Activated T-helper 9 cell treated with anti-CD3 and anti-CD28 coated beads, Interleukin-2, amount 50 U/mL, for 16 hours (primary cell): ENCODE results near the gene ZNF354B.
A peak's percentile ranks its signal among the peaks of the same experiment; 100 is the strongest.
"Not testable (repeated sequence)": the region's sequence is repeated elsewhere in the genome, so short reads cannot be mapped to it uniquely, and the experiment has no call there.

Experiments
- DNase-seq: peaks from one replicate; pipeline ENCODE4 v3.0.0-alpha.2; 2020; ENCODE audit warnings: low read depth

ZNF354B gene

DNA sequence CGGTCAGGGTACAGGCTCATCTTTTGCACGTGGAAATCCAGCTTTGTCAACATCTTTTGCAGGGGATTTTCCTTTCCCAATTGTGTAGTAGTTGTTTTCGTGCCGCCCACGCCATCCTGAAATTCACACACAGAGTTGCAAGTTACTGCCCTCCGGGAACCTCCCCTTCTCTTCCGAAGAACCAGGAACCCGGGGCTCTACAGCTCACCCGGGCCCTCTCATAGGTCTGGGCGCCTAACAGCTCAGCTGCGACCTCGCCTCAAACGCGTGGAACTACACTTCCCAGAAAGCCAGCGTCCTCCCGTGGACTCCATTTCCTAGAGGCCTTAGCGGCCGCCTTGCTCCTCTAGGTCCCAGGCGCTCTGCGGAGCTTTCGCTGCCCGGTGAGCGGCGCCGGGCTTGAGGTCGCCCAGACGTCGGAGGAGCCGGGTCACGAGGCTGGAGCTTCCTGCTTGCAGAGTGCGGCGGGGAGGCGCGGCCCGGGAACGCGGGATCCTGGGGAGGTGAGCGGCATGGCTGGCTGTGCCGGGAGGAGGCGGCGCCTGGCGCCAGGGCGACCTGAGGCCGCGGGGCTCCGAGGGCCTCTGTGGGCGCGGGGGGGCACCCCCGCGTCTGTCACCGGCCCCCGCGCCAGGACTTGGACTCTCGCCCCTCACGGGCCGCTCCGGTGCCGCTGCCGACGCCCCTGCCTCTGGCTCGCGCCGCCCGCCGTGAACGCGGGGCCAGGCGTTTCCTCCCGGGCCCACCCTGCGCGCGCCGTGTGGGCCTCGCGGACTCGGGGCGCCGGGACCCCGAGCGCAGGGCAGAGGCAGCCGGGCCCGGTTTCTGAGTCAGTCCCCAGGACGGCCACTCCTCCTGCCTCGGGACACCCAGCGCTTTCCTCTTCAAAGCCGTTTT lies at the start of gene ZNF354B:
ZNF354B (plus strand) TSS at position 329 of the 897 bp plus-strand sequence. CDS start 1,095 bp downstream, outside the sequence.
- peak; percentile 70 for DNase-seq

DNA sequence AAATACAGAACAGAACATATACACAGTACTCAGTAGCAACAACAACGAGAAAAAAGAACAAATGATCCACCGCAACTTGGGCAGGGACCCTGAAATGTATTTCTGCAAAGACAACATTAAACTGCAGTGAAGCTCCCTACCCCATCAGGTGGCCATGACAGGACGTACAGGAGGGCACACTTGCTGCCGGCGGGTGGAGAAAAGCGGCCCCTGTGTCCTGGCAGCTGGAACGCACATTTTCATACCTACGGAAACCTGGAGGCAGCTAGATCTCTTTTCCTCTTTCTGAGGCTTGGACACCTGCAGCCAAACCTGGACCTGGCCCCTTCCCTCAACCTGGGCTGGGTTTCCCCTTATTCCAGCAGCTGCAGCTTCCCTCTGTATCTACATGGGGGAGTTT lies 42.2 kb upstream of the ZNF354B start:
- no peak for DNase-seq

DNA sequence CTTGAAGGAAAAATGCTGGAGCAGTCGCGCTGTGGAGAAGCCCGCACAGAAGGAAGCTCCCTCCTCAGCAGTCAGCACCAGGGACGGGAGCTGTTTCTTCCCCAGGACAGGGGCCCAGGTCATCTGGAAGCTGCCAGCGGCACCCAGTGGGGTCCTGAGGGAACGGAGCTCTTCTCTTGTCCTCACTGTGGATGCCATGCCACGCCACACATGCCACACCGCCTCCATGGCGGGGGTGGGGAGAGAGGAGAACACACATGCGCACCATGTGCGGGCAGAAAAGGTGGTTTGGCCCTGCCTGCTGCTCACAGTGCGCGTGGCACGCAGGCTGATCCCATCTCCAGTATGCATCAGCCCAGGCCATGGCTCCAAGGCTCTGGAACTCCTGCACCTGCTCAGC lies 41.7 kb upstream of the ZNF354B start:
- no peak for DNase-seq

DNA sequence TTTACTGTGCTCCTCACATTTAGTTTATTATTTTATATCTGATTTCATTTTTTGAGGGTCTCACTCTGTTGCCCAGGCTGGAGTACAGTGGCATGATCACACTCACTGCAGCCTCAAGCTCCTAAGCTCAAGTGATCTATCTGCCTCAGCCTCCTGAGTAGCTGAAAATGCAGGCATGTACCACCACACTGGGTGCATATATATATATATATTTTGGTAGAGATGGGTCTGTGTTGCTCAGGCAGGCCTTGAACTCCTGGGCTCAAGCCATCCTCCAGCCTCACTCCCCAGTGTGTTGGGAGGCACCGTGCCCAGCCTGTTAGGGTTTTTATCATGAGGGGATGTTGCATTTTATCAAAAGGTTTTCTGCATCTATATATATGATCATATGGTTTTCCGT lies 39.8 kb upstream of the ZNF354B start:
- no peak for DNase-seq

DNA sequence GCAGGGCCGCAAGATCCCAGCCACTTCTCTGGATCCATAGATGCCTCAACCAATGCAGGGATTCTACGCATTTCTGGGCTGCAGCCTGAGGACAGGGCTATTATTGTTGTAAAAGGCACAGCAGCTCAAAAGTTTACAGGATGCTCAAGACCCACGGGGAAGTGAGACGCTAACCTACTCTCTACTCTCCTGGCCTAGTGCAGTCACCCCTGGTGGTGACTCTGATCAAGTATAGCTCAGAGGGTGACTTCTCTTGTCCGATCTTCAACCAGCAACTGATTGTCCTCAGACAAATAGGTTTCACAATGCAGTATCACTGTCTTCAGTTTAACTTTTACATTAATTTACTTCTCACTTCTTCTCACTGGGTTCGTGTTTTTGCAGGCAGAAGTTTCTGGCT lies 34.3 kb upstream of the ZNF354B start:
- DNase-seq = no peak

DNA sequence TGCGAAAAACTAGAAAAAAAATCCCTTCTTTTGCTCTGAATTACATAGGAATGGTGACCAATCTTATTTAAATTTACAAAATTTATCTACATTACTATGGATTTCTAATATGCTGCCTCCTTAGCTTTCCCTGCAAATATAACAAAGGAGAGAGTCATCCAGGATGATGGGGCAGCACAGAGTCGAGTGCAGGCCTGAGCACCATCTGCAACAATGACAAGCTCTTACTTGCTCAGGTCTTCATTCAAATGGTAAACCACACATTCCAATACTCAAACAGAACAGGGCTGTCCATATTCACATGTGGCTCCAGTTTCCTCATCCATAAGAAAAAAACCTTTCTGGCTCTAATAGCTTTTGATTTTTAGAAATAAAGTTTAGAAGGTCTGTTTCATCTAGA lies 33.5 kb upstream of the ZNF354B start:
- no peak for DNase-seq

DNA sequence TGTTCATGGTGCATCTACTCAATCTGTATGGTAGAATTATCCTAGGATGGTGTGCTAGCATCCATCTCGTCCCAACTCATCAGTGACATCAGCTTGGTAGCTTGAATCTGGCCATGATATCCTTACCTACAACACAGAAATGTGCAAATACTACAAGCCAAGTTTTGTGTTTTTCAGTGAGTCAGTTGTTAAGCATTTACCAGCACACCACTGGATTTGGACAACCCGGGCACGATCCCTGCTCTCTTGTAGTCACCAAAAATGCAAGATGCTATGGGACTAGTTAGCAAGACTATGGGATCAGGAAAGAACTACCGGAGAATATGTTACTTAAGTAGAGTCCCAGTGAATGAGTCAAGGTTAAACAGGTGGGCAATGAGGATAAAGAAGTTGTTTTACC lies 32.1 kb upstream of the ZNF354B start:
- DNase-seq = no peak

DNA sequence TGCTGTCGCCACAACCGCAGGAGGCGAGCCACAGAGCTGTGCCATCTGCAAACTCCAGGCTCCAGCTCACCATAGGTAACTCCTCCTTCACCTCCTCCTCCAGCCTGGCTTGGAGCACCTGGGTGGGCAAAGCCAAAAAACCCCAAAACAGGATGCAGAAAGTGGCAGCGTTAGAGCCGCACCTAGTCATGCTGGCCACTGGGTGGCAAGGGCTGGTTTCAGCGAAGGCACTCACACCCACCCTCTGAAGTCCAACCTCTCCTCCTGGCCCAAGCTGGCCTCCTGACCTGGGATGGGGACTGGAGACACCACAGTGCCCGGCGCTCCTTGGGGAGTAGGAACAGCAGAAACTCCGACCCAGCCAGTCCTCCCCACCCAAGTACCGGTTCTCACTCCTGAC lies 28.7 kb upstream of the ZNF354B start:
- no peak for DNase-seq

DNA sequence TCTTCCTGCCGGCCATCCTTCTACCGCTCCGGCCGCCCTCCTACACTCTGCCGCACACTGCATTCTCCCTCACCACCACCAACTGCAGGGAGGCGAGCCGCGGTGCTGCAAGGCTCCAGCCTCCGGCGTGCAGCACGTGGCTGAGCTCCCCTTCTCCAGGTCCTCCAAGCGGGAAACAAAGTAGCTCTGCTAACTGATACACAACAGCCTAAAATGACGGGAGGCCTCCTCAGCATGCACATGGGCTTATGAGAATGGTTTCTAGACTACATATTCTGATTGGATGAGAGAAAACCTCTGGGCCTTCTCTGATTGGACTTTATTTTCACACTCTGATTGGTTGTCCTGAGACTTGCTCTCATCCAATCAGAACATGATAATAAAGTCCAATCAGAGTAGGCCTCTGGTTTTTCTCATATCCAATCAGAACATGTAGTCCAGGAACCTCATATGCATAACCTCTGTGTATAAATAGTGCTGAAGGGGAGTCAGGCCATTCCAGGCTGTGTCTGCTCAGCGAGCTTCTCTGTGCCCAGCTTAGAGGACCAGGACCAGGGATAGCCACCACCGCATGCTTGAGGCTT lies 27.0 kb upstream of the ZNF354B start:
- no peak for DNase-seq

DNA sequence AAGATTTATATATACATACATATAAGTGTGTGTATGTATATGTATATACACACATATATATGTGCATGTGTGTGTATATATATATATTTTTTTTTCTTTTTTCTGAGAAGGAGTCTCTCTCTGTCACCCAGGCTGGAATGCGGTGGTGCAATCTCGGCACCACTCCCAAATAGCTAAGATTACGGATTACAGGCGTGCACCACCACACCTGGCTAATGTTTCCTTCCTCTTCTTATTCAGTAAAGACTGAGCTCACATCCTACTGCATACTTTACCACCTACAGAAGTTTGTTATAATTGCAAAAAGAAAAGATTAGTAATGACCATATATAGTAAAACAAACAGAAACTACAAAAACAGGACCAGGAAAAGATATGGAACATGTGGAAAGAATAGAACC lies 23.1 kb upstream of the ZNF354B start:
- no peak for DNase-seq

DNA sequence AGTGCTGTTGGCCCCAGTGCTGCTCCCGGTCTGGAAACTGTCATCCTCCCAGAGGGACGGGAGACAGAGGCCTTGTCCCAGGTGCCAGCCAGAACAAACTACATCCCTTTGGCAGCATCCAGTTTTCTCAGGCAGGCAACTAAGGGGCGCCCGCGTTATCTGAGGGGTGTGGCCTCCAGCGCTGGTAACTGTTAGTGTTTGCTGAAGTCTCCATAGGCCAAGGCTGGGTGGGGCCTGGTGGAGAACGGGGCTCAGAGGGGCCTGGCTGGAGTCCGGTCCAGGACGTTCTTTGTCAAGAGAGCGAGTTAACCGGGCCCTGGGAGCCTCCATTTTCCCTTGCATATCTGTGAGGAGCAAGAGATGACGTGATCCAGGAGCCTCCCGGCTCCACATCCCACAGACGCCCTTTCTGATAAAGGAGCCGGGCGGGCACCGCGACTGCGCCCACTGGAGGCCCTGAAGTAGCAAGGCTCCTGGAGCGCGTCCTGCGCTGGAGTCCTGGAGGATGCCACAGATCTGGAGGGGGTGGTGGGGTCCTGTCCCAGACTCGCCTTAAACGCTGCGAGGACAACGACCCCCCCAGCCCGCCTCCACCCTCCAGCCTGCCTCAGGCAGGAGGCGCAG lies 20.9 kb upstream of the ZNF354B start:
- not testable (repeated sequence) for DNase-seq

DNA sequence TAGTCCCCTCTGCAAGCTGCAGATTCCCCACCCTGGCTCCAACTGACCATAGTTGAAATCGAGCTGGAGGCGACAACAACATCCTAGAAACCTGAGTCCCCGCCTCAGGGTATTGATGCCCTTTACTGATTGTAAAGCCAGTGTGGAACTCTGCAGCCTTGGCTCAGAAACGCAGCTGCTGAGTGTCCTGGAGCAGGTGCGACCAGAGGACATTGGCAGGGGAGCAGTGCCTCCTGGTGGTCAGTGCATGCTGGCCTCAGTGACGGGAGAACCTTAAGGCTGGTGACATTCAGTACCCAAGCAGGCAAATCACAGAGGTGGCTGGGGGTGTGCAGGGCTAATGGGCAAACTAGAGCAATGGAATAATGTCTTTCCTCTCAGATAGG lies 20.4 kb upstream of the ZNF354B start:
- peak; percentile 10 for DNase-seq

DNA sequence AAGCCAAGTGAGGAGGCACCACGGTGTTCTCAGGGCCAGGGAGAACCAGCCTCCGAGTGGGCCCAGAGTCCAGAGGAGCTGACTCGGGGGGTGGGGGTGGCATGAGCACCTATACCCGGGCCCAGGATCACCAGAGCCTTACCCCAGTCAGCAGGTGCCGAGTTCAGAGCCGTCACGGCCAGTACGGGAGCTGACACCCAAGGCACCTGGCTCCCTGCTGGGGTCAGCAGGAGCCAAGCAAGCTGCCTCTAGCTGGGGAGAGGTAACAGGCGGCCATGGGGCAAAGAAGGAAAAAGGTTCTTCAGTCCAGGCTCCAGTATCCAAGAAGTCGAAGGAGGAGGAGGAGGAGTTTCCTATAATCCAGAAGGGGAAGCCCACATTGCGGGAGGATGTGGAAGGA lies 19.4 kb upstream of the ZNF354B start:
- not testable (repeated sequence) for DNase-seq

DNA sequence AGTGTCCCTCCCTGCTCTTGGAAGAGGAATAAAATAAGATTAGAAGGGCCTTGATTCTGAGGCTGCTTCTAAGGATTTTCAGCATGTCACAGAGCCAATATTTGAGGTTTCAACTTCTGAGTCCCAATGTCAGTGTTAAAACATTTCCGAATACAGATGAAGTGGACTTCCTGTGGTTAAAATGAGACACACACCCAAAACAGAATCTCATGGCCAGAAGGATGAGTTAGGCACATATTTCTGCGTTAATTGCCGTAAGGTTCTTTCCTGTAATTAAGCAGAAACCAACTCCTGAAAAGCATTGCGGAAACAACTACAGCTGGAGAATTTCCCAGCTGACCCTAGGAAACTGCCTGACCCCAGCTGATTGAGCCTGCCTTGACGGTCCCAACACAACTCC lies 10.4 kb upstream of the ZNF354B start:
- DNase-seq = no peak

DNA sequence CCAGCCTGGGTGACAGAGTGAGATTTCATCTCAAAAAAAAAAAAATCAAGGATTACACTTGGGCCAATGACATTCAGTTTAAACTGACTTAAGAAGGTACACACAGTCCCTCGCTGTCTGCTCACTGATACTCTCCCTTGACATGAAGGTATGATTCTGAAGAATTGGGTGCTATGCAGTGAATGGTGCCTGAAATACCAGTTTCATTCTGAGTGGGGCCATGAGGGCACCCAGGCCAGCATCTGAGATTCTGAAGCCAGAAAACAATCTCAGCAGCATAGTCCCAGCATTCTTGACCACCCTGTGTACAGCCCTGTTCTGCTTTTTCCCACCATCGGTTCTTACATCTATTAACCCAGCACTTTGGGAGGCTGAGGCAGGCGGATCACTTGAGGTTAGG lies 7.8 kb upstream of the ZNF354B start:
- no peak for DNase-seq

DNA sequence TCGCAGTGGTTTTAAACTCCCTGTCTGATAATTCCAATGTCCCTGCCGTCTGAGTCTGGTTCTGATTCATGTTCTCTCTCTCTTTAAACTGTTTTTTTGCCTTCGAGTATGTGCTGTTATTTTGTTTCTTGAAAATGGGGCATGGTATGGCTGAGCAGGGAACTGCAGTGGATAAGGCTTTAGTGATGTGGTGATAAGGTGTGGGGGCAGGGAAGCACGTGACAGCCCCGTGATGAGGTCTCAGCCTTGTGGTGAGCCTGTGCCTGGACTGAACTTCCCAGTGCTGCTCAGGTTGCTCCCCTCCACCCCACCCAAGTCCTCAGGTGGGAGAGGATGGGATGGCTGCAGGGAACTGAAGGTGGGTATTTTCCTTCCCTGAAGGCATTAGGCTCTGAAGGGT lies 5.5 kb upstream of the ZNF354B start:
- DNase-seq = no peak

DNA sequence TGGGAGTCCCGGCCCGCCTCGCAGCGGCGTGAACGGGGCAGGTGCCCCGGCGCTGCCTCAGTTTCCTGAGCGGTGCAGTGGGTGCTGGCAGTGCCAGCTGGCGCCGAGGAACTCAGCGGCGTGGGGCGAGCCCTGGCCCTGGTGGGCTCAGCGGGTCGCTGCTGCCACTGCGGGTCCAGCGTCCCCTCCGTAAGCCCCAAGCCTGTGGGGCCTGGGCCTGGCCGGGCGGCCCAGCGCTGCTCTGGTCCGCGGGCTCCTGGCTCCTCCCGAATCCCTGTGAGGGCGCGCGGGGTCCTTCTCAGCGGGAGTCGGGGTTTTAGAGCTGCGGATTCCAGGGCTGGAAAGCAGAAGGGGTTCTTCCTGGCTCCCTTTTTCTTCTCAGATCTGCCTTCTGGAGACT lies 862 bp downstream of the ZNF354B start:
- not testable (repeated sequence) for DNase-seq

DNA sequence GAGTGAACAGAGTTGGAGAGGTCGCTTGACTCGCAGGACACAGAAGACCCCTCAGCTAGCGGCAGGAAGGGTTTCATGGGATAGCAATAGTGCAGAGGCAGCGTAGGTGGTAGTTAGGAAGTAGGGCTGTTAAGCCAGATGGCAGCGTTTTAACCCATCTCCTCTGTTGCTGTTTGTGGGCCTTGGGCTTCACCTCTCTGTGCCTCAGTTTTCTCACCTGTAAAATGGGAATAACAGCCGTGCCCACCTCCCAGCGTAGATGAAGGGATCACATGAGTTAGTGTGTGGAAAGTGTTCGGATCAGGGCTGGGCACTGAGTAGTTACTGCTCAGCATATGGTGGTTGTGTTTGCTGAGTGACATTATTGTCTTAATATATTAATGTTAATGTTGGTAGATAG lies 1.9 kb downstream of the ZNF354B start:
- DNase-seq = no peak

DNA sequence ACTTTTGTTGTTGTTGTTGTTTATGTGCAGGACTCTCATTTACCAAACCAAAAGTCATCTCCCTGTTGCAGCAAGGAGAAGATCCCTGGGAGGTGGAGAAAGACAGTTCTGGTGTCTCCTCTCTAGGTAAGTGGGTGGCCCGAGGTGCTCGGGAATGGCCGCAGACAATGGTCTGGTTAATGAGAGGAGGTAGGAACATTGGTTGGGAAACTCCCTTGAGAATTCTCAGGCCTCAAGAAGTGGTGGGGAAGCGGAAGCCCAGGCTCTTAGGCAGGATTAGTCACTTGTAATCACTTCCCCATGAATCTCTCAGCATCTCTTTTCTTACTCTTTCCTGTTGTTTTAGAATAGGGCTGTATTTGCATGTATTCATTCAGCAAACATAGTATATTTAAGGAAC lies 7.2 kb downstream of the ZNF354B start:
- DNase-seq = no peak

DNA sequence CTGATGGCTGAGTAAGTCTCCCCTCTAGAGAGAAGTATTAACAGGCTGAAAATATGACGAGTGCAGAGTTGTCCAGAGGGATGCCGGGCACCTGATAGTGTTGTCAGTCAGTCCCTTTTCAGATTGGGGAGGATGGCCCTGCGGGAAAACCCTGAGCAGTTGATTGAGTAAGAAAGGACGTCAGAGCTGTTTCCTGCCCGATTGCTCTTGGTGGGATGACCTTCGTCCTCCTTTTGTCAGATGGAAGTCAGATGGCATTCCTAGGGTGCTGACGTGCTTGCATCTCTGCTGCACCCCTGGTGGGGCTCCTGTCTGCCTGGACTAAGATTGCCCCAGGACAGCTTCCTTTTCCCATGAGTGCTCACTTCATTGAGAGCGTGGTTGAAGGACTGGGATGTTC lies 9.8 kb downstream of the ZNF354B start:
- DNase-seq = no peak

DNA sequence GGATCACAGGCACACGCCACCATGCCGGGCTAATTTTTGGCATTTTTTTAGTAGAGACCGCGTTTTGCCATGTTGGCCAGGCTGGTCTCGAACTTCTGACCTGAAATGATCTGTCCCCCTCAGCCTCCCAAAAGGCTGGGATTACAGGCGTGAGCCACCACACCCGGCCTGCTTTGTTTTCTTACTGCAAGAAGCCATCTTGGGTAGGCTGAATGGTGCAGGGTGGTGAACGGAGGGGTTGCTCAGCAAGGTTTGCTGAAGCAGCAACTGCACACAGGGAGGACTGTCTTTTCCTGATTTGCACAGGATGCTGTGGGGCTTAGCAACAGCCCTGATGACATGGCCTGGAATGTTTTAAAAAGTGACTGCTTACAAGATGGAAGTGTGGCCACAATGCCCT lies 10.7 kb downstream of the ZNF354B start:
- DNase-seq = no peak

DNA sequence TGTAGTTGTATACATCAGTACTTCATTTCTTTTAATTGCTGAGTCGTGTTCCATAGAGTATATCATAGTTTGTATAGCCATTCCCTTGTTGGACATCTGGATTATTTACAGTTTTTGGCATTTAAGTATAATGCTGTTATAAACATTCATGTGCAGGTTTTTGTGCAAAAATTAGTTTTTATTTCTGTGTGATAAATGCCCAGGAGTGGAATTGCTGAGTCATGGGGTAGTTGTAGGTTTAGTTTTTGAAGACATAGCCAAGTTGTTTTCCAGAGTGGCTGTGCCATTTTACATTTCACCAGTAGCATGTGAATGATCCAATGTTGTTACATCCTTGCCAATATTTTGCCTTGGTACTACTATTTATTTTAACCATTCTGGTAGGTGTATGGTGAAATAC lies 12.5 kb downstream of the ZNF354B start:
- no peak for DNase-seq

DNA sequence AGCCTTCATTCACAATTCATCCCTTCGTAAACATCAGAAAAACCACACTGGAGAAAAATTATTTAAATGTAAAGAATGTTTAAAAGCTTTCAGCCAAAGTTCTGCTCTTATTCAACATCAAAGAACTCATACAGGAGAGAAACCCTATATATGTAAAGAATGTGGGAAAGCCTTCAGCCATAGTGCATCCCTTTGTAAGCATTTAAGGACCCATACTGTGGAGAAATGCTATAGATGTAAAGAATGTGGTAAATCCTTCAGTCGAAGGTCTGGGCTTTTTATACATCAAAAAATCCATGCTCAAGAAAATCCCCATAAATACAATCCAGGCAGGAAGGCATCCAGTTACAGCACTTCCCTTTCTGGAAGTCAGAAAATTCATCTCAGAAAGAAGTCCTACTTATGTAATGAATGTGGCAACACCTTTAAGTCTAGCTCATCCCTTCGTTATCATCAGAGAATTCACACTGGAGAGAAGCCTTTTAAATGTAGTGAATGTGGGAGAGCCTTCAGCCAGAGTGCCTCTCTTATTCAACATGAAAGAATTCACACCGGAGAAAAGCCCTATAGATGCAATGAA lies 23.5 kb downstream of the ZNF354B start:
- DNase-seq = not testable (repeated sequence)
